Natural killer cell (primary cell): ENCODE data around the gene PROM2. TPM values are rescaled to one million over a fixed set of nuclear protein-coding genes. Genes with fewer than 3 reads are reported as not detected.

ENCODE experiments used
- ATAC-seq, 3 donors: fragments of 150-1000 bp in 2 of 3; fragments of 200-7000 bp in 1 of 3; cut with Tn5 transposase; 1 replicate in 1 of 3; 2 replicates in 2 of 3; pipeline ENCODE4 v1.10.0; 2021; ENCODE audit warnings: mild to moderate bottlenecking in 2 of 3, moderate library complexity in 2 of 3
- DNase-seq, 2 donors: peaks; one replicate each; pipeline versions ENCODE4 v3.0.0 to v3.0.0-alpha.2; 2013 to 2021; ENCODE audit warnings: mixed read lengths in 1 of 2
- H3K27ac ChIP-seq: one replicate; pipeline ENCODE4 v1.5.1; 2013; ENCODE audit warnings: mild to moderate bottlenecking, low read length
- H3K27me3 ChIP-seq: one replicate; pipeline ENCODE4 v1.6.1; 2013; ENCODE audit warnings: low read length; ENCODE audit not compliant: control insufficient read depth, insufficient read depth
- H3K36me3 ChIP-seq: one replicate; pipeline ENCODE4 v1.6.1; 2013; ENCODE audit warnings: low read length; ENCODE audit not compliant: control insufficient read depth, insufficient read depth
- H3K4me1 ChIP-seq: one replicate; pipeline ENCODE4 v1.6.1; 2013; ENCODE audit warnings: low read length; ENCODE audit not compliant: control insufficient read depth, insufficient read depth
- H3K4me3 ChIP-seq: one replicate; pipeline ENCODE4 v1.5.1; 2013; ENCODE audit warnings: low read length
- H3K9me3 ChIP-seq: one replicate; pipeline ENCODE4 v1.6.1; 2013; ENCODE audit warnings: low read length; ENCODE audit not compliant: control insufficient read depth, insufficient read depth
- H3K27ac Mint-ChIP-seq, 2 donors: one replicate each; pipeline ENCODE4 v1.8.0; 2022; ENCODE audit warnings: mild to moderate bottlenecking in 2 of 2, mixed read lengths in 2 of 2, moderate library complexity in 1 of 2
- H3K27me3 Mint-ChIP-seq, 2 donors: one replicate each; pipeline ENCODE4 v1.8.0; 2022; ENCODE audit warnings: low read depth in 2 of 2, mixed read lengths in 2 of 2
- H3K36me3 Mint-ChIP-seq: one replicate; pipeline ENCODE4 v1.8.0; 2022; ENCODE audit warnings: mixed read lengths
- H3K4me1 Mint-ChIP-seq, 2 donors: one replicate each; pipeline ENCODE4 v1.8.0; 2022; ENCODE audit warnings: mixed read lengths in 2 of 2
- H3K4me3 Mint-ChIP-seq: one replicate; pipeline ENCODE4 v1.8.0; 2022; ENCODE audit warnings: mild to moderate bottlenecking, moderate library complexity, mixed read lengths
- H3K9me3 Mint-ChIP-seq, 2 donors: one replicate each; pipeline ENCODE4 v1.8.0; 2022; ENCODE audit warnings: mixed read lengths in 2 of 2
- WGBS: methylation state at CpG from one replicate; pipeline ENCODE4 v1.1.7; 2013; ENCODE audit warnings: missing lambda C conversion rate; ENCODE audit not compliant: insufficient coverage; 5-methylcytosine and 5-hydroxymethylcytosine counted together
- intact Hi-C: fragments of 100-400 bp; cut with micrococcal nuclease; formaldehyde crosslinking; loops from one replicate; pipeline ENCODE4 v1.14.2; 2022
- total RNA-seq, 4 donors: library from RNA; stranded (reverse); fragments of 120-200 nt in 1 of 4; gene quantifications; one replicate each; pipeline versions ENCODE4 v1.2.3 to v1.2.4, GENCODE V29; 2013 to 2022
- TF ChIP-seq, protein P1 (sequence below): fragments of 200-600 bp; IDR thresholded peaks from one replicate; pipeline ENCODE4 v1.8.0; 2022; ENCODE audit warnings: antibody characterized with exemption

The PROM2 gene
- total RNA-seq, 3 donors from 2014 or later (not counting 1 experiment from before 2014, with no cell fraction given), result 0.64 to 1.1 (median 0.70) TPM

DNA sequence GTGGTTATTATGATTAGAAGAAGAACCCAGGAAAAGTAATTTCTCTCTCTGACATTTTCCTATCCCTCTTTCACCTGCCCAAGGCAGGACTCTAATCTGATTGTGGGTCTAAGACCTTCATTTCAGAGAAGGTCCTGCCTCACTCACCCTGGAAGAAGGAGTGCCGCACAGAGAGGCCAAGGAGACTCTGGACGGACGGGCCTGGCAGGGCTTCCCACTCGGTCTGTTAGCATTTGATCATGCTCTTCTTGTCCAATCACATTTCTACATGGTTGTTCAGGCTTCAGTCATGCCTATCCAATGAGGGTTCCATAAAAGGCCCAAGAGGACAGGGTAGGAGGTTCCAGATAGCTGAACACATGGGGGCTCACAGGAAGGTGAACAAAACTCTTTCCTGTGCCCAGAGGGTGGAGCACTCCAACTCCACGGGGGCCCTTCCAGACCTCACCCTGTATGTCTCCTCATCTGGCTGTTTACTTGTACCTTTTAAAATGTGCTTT is 39.9 kb upstream of the PROM2 start:
- Histone ChIP-seq H3K4me3 (no peak overlapping the region), H3K36me3 (no peaks in the 10 kb centered on the region), H3K4me1 (no peaks in the 10 kb centered on the region), H3K27ac (no peak overlapping the region), H3K9me3 (peaks cover 32% of the 10 kb centered on the region), H3K27me3 (no peaks in the 10 kb centered on the region)
- intact Hi-C loops, result no loop called here
- no peak overlapping the region for H3K4me3 Mint-ChIP-seq
- TF ChIP-seq, protein P1, sequence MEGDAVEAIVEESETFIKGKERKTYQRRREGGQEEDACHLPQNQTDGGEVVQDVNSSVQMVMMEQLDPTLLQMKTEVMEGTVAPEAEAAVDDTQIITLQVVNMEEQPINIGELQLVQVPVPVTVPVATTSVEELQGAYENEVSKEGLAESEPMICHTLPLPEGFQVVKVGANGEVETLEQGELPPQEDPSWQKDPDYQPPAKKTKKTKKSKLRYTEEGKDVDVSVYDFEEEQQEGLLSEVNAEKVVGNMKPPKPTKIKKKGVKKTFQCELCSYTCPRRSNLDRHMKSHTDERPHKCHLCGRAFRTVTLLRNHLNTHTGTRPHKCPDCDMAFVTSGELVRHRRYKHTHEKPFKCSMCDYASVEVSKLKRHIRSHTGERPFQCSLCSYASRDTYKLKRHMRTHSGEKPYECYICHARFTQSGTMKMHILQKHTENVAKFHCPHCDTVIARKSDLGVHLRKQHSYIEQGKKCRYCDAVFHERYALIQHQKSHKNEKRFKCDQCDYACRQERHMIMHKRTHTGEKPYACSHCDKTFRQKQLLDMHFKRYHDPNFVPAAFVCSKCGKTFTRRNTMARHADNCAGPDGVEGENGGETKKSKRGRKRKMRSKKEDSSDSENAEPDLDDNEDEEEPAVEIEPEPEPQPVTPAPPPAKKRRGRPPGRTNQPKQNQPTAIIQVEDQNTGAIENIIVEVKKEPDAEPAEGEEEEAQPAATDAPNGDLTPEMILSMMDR, result no peak
- H3K9me3 Mint-ChIP-seq, result peaks cover 3 to 4% of the 10 kb centered on the region in 2 donors
- 90% methylated on average over 5 of the region's 5 CpGs for WGBS
- H3K4me1 Mint-ChIP-seq, result no peaks in the 10 kb centered on the region
- DNase-seq, result no peak
- no peak for ATAC-seq
- H3K36me3 Mint-ChIP-seq, result no peaks in the 10 kb centered on the region
- no peak overlapping the region for H3K27ac Mint-ChIP-seq
- no peaks in the 10 kb centered on the region for H3K27me3 Mint-ChIP-seq

DNA sequence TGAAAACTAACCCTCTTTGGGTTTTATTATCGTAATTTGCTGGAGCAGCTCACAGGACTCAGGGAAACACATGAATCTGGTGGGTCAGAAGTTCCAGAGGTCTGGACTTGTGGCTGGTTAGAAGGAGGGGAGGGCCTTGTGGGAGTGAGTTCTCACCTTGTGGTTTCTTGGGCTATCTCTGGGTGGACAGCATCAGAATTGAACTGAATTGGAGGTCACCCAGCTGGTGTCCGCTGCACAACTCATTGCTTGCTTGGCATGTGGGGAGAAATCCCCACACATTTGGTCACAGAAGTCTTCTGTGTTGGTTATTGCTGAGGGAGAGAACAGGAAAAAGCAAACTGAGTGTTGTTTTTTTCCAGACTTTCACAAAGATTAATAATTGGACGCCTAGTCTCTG is 39.4 kb upstream of the PROM2 start:
- Mint-ChIP-seq H3K9me3 (peaks cover 3 to 4% of the 10 kb centered on the region in 2 donors), H3K36me3 (no peaks in the 10 kb centered on the region), H3K27me3 (no peaks in the 10 kb centered on the region), H3K4me1 (no peaks in the 10 kb centered on the region), H3K27ac (no peak overlapping the region), H3K4me3 (no peak overlapping the region)
- no peaks in the 10 kb centered on the region for H3K36me3 ChIP-seq
- TF ChIP-seq, protein P1, result no peak
- H3K4me1 ChIP-seq, result no peaks in the 10 kb centered on the region
- 94% methylated on average over 3 of the region's 3 CpGs for WGBS
- no peak overlapping the region for H3K27ac ChIP-seq
- H3K27me3 ChIP-seq, result no peaks in the 10 kb centered on the region
- no peak overlapping the region for H3K4me3 ChIP-seq
- intact Hi-C loops, result no loop called here
- no peak for DNase-seq
- ATAC-seq, result no peak
- peaks cover 32% of the 10 kb centered on the region for H3K9me3 ChIP-seq

DNA sequence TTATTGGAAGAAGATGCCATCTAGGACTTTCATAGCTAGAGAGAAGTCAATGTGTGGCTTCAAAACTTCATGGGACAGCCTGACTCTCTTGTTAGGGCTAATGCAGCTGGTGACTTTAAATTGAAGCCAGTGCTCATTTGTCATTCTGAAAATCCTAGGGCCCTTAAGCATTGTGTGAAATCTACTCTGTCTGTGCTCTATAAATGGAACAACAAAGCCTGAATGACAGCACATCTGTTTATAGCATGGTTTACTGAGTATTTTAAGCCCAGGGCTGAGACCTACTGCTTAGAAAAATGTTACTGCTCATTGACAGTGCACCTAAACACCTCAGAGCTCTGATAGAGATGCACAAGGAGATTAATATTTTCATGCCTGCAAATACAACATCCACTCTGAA is 36.1 kb upstream of the PROM2 start:
- Mint-ChIP-seq H3K9me3 (peaks cover 6 to 15% of the 10 kb centered on the region in 2 donors), H3K27ac (no peak overlapping the region), H3K4me3 (no peak overlapping the region)

DNA sequence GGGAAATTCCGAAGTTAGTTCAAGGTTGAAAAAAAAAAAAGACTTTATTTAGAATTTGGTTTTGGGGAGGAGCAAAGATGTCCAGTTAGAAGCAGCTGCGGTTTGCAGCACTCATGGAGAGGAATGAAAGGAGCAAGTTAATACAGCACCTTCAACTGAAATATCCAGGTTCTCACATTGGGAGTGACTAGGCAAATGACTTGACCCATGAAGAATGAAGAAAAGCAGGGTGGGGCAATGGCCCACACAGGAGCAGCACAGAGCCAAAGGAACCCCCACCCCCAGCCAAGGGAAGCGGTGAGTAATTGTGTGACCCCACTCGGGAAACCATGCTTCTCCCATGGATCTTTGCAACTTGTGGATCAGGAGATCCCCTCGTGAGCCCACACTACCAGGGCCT is 34.2 kb upstream of the PROM2 start:
- TF ChIP-seq, protein P1, result no peak
- Histone ChIP-seq H3K4me3 (no peak overlapping the region), H3K27me3 (no peaks in the 10 kb centered on the region), H3K4me1 (no peaks in the 10 kb centered on the region), H3K36me3 (no peaks in the 10 kb centered on the region), H3K27ac (no peak overlapping the region), H3K9me3 (peaks cover 37% of the 10 kb centered on the region)
- DNase-seq, result no peak
- intact Hi-C loops, result no loop called here
- Mint-ChIP-seq H3K36me3 (peaks cover 7% of the 10 kb centered on the region), H3K9me3 (peaks cover 11 to 23% of the 10 kb centered on the region in 2 donors), H3K4me1 (no peaks in the 10 kb centered on the region), H3K4me3 (no peak overlapping the region), H3K27ac (no peak overlapping the region), H3K27me3 (no peaks in the 10 kb centered on the region)
- ATAC-seq, result no peak
- WGBS, result 96% methylated on average over 5 of the region's 5 CpGs

More for the DNA sequence above, 36.1 kb upstream of the PROM2 start:
- no peak for DNase-seq
- Histone ChIP-seq H3K9me3 (peaks cover 48% of the 10 kb centered on the region), H3K27me3 (no peaks in the 10 kb centered on the region), H3K4me1 (no peaks in the 10 kb centered on the region), H3K36me3 (no peaks in the 10 kb centered on the region), H3K4me3 (no peak overlapping the region), H3K27ac (no peak overlapping the region)
- H3K36me3 Mint-ChIP-seq, result no peaks in the 10 kb centered on the region
- TF ChIP-seq, protein P1, result no peak
- no peak for ATAC-seq
- no peaks in the 10 kb centered on the region for H3K27me3 Mint-ChIP-seq
- intact Hi-C loops, result no loop called here
- no peaks in the 10 kb centered on the region for H3K4me1 Mint-ChIP-seq
